ENCODE measurements around the gene LINGO4.

- TF ChIP-seq, protein P1, sequence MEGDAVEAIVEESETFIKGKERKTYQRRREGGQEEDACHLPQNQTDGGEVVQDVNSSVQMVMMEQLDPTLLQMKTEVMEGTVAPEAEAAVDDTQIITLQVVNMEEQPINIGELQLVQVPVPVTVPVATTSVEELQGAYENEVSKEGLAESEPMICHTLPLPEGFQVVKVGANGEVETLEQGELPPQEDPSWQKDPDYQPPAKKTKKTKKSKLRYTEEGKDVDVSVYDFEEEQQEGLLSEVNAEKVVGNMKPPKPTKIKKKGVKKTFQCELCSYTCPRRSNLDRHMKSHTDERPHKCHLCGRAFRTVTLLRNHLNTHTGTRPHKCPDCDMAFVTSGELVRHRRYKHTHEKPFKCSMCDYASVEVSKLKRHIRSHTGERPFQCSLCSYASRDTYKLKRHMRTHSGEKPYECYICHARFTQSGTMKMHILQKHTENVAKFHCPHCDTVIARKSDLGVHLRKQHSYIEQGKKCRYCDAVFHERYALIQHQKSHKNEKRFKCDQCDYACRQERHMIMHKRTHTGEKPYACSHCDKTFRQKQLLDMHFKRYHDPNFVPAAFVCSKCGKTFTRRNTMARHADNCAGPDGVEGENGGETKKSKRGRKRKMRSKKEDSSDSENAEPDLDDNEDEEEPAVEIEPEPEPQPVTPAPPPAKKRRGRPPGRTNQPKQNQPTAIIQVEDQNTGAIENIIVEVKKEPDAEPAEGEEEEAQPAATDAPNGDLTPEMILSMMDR (IDR thresholded peaks at IDR 0.05; ENCODE audit: low read depth, low read length) = no peak
- TF ChIP-seq POLR2A (IDR thresholded peaks at IDR 0.05; ENCODE audit: extremely low read depth, insufficient read length) = no peak
- TF ChIP-seq MYC (IDR thresholded peaks at IDR 0.05; ENCODE audit: low read depth, low read length) = no peak
- TF ChIP-seq, protein P2, sequence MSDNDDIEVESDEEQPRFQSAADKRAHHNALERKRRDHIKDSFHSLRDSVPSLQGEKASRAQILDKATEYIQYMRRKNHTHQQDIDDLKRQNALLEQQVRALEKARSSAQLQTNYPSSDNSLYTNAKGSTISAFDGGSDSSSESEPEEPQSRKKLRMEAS (IDR thresholded peaks at IDR 0.05; ENCODE audit: low read depth, low read length) = no peak
These were observed 27.9 kb downstream of the LINGO4 start for GRCh38 chr1:151777317-151777716.

Measured in NB4 (cell line).